K562 (cell line): Measurements from ENCODE around the gene RNF40. TPM values are rescaled to one million over a fixed set of nuclear protein-coding genes. Genes with fewer than 3 reads are reported as not detected.

ENCODE experiments used
- ILF3 ChIP-seq: fragments of 450-650 bp; IDR thresholded peaks from 2 replicates; pipeline ENCODE4 v1.6.1; 2018; ENCODE audit warnings: antibody characterized with exemption, mild to moderate bottlenecking, moderate library complexity, borderline replicate concordance
- LEF1 ChIP-seq: fragments of 450-650 bp; IDR thresholded peaks from 2 replicates; pipeline ENCODE4 v1.6.1; 2016; ENCODE audit warnings: mild to moderate bottlenecking
- POLR2H ChIP-seq: IDR thresholded peaks from 2 replicates; pipeline ENCODE4 v1.6.1; 2016; ENCODE audit warnings: missing genetic modification characterization, low read depth, mild to moderate bottlenecking, control low read depth, missing compliant biosample characterization, moderate library complexity
- RBM25 ChIP-seq: fragments of 200-400 bp; formaldehyde crosslinking; IDR thresholded peaks from 2 replicates; pipeline ENCODE4 v1.6.1; 2018; ENCODE audit warnings: low read length, low read depth, moderate library complexity; ENCODE audit not compliant: severe bottlenecking
- RCOR1 ChIP-seq, 2 experiments: IDR thresholded peaks; 2 replicates each; pipeline ENCODE4 v1.6.1; 2012; ENCODE audit warnings: low read depth in 2 of 2, low read length in 2 of 2, borderline replicate concordance in 1 of 2, improper control_type of control experiment in 1 of 2
- TBP ChIP-seq: optimal IDR thresholded peaks from 2 replicates; pipeline ENCODE3; 2011; ENCODE audit warnings: low read depth, low read length, improper control_type of control experiment
- ZNF41 ChIP-seq: fragments of 250-450 bp; sonication (Bioruptor Pico); conservative IDR thresholded peaks from 2 replicates; pipeline ENCODE4 v1.4.0; 2020; ENCODE audit warnings: mild to moderate bottlenecking
- ZNF699 ChIP-seq: fragments of 250-450 bp; sonication (Bioruptor Pico); IDR thresholded peaks from 2 replicates; pipeline ENCODE4 v1.8.0; 2021; ENCODE audit warnings: mild to moderate bottlenecking, moderate library complexity; ENCODE audit not compliant: insufficient replicate concordance
- ZSCAN29 ChIP-seq: fragments of 450-650 bp; IDR thresholded peaks from 2 replicates; pipeline ENCODE4 v1.6.1; 2017
- polyA plus RNA-seq, 8 experiments: library from polyadenylated mRNA; depleted of rRNA in 4 of 8; stranded (reverse) in 5 of 8; unstranded in 3 of 8; fragments of >200 nt; fragmentation: Nextera tagmentation in 2 of 8; fragmentation: Illumina TruSeq in 1 of 8; extraction: Ambion mirVana in 2 of 8; extraction: Trizol in 1 of 8; gene quantifications; 2 replicates each; pipeline versions ENCODE4 v1.2.1 to v1.2.3, GENCODE V29; 2011 to 2014; ENCODE audit warnings: inconsistent platforms in 1 of 8, missing spikeins in 1 of 8
- total RNA-seq, 7 experiments: library from RNA; depleted of rRNA in 6 of 7; stranded (reverse); fragments of >200 nt in 6 of 7; fragmentation: Illumina TruSeq in 2 of 7; extraction: Trizol in 2 of 7; gene quantifications; 2 replicates each; pipeline versions ENCODE4 v1.2.1 to v1.2.3, GENCODE V29; 2011 to 2021; ENCODE audit warnings: low replicate concordance in 1 of 7
- TF ChIP-seq, protein P1 (sequence below): fragments of 250-450 bp; sonication (Bioruptor Pico); IDR thresholded peaks from 2 replicates; pipeline ENCODE4 v1.4.0; 2020

RNF40 gene
- total and polyA plus RNA-seq, 9 of the 15 experiments (the other 6 are each of a cell fraction or from before 2014, with no cell fraction given) = 6.2 to 129 (median 81.5) TPM

DNA sequence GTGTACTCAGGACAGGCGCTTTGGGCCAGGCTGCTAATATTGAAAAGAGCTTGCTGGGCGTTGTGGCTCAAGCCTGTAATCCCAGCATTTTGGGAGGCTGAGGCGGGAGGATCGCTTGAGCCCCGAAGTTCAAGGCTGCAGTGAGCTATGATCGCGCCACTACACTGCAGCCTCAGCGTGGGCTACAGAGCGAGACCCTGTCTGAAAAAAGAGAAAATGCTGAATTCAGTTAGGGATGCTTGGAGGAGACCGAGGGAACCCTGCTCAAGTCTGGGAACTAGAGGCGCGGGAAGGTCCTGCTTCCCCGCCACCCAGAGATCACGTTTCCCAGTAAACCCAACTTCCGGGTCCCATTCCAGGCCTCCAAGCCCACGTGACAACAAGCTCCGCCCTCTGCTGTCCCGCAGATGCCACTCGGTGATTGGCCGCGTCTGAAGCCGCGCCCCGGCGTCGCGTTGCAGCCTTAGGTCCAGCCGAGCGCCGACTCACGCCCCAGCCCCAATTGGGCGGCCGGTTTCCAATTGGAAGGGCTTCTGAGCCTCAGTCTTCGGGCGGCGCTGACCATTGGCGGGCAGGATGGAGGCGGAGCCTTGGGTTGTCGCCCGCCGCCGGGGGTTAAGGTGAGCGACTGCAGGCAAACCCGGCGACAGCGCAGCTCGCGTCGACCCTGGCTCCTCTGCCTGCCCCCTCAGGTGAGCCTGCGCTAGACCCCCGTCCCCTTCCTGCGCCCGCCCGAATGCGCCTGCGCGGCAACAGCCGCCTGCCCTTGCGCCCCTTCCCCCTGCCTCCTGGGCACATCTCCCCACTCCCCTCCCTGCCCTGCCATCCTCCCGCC lies 14.1 kb upstream of the RNF40 start, which contains the start of gene PHKG2 (continued):
- TF ChIP-seq POLR2H = peak; percentile 81
- no peak for TF ChIP-seq LEF1
- peak; percentile 85 for TF ChIP-seq RBM25
- no peak for TF ChIP-seq ILF3
- TF ChIP-seq ZNF41 (CRISPR knock-in tag) = no peak
- TF ChIP-seq ZNF699 = no peak
- TF ChIP-seq TBP = peak; percentile 90
- TF ChIP-seq ZSCAN29 = no peak
- TF ChIP-seq, protein P1, sequence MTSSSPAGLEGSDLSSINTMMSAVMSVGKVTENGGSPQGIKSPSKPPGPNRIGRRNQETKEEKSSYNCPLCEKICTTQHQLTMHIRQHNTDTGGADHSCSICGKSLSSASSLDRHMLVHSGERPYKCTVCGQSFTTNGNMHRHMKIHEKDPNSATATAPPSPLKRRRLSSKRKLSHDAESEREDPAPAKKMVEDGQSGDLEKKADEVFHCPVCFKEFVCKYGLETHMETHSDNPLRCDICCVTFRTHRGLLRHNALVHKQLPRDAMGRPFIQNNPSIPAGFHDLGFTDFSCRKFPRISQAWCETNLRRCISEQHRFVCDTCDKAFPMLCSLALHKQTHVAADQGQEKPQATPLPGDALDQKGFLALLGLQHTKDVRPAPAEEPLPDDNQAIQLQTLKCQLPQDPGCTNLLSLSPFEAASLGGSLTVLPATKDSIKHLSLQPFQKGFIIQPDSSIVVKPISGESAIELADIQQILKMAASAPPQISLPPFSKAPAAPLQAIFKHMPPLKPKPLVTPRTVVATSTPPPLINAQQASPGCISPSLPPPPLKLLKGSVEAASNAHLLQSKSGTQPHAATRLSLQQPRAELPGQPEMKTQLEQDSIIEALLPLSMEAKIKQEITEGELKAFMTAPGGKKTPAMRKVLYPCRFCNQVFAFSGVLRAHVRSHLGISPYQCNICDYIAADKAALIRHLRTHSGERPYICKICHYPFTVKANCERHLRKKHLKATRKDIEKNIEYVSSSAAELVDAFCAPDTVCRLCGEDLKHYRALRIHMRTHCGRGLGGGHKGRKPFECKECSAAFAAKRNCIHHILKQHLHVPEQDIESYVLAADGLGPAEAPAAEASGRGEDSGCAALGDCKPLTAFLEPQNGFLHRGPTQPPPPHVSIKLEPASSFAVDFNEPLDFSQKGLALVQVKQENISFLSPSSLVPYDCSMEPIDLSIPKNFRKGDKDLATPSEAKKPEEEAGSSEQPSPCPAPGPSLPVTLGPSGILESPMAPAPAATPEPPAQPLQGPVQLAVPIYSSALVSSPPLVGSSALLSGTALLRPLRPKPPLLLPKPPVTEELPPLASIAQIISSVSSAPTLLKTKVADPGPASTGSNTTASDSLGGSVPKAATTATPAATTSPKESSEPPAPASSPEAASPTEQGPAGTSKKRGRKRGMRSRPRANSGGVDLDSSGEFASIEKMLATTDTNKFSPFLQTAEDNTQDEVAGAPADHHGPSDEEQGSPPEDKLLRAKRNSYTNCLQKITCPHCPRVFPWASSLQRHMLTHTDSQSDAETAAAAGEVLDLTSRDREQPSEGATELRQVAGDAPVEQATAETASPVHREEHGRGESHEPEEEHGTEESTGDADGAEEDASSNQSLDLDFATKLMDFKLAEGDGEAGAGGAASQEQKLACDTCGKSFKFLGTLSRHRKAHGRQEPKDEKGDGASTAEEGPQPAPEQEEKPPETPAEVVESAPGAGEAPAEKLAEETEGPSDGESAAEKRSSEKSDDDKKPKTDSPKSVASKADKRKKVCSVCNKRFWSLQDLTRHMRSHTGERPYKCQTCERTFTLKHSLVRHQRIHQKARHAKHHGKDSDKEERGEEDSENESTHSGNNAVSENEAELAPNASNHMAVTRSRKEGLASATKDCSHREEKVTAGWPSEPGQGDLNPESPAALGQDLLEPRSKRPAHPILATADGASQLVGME (CRISPR knock-in tag) = no peak
- no peak for TF ChIP-seq RCOR1 (IDR thresholded peaks at IDR 0.05; ENCODE audit: borderline replicate concordance in 1 of 2, low read depth in 2 of 2, low read length in 2 of 2)
